Thoracic aorta (tissue), 2 donors: ENCODE measurements around the gene ZNF441. TPM values are rescaled to one million over a fixed set of nuclear protein-coding genes. Genes with fewer than 3 reads are reported as not detected.

Experiments
- ATAC-seq: fragments of 150-250 bp; one replicate; pipeline ENCODE4 v1.8.0; 2017; ENCODE audit warnings: low read depth; ENCODE audit not compliant: insufficient number of reproducible peaks, low FRiP score
- DNase-seq: peaks from one replicate; pipeline ENCODE4 v3.0.0-alpha.2; 2020; ENCODE audit warnings: low spot score
- H3K27ac ChIP-seq, 2 donors: fragments of 200-600 bp; sonication (generic); 1 replicate in 1 of 2; 2 replicates in 1 of 2; pipeline ENCODE4 v1.5.1; 2016; ENCODE audit warnings: mild to moderate bottlenecking in 2 of 2, moderate library complexity in 2 of 2
- H3K27me3 ChIP-seq: fragments of 200-600 bp; sonication (generic); replicated peaks from 2 replicates; pipeline ENCODE4 v1.6.0; 2016; ENCODE audit warnings: mild to moderate bottlenecking; ENCODE audit not compliant: insufficient read depth
- H3K36me3 ChIP-seq: fragments of 200-600 bp; sonication (generic); one replicate; pipeline ENCODE4 v1.5.1; 2016
- H3K4me1 ChIP-seq, 2 donors: fragments of 200-600 bp; sonication (generic); 1 replicate in 1 of 2; 2 replicates in 1 of 2; pipeline versions ENCODE4 v1.5.1 to v1.6.0; 2016; ENCODE audit warnings: low read depth in 2 of 2, mild to moderate bottlenecking in 1 of 2; ENCODE audit not compliant: control insufficient read depth in 1 of 2
- H3K4me3 ChIP-seq: fragments of 200-600 bp; sonication (generic); 2 replicates; pipeline ENCODE4 v1.5.1; 2016; ENCODE audit warnings: mild to moderate bottlenecking
- H3K9me3 ChIP-seq: fragments of 200-600 bp; sonication (generic); 2 replicates; pipeline ENCODE4 v1.5.1; 2016
- total RNA-seq, 2 donors: library from RNA; depleted of rRNA; stranded (reverse); fragments of >200 nt; gene quantifications; one replicate each; pipeline versions ENCODE4 v1.1.0 to v1.2.3, GENCODE V29; 2016
- TF ChIP-seq, protein P1 (sequence below): fragments of 200-600 bp; sonication (generic); IDR thresholded peaks from one replicate; pipeline ENCODE4 v1.5.1; 2019; ENCODE audit warnings: antibody characterized with exemption

Gene ZNF441
- total RNA-seq, 2 donors from 2014 or later = 12.1 to 16.5 TPM

GRCh38 chr19:11749751-11750150 lies 17.0 kb upstream of the ZNF441 start:
- peaks cover 19% of the 10 kb centered on the region for H3K9me3 ChIP-seq
- TF ChIP-seq, protein P1, sequence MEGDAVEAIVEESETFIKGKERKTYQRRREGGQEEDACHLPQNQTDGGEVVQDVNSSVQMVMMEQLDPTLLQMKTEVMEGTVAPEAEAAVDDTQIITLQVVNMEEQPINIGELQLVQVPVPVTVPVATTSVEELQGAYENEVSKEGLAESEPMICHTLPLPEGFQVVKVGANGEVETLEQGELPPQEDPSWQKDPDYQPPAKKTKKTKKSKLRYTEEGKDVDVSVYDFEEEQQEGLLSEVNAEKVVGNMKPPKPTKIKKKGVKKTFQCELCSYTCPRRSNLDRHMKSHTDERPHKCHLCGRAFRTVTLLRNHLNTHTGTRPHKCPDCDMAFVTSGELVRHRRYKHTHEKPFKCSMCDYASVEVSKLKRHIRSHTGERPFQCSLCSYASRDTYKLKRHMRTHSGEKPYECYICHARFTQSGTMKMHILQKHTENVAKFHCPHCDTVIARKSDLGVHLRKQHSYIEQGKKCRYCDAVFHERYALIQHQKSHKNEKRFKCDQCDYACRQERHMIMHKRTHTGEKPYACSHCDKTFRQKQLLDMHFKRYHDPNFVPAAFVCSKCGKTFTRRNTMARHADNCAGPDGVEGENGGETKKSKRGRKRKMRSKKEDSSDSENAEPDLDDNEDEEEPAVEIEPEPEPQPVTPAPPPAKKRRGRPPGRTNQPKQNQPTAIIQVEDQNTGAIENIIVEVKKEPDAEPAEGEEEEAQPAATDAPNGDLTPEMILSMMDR = no peak

GRCh38 chr19:11752244-11752736 lies 14.5 kb upstream of the ZNF441 start:
- TF ChIP-seq, protein P1 = no peak
- no peaks in the 10 kb centered on the region for H3K4me1 ChIP-seq
- H3K27ac ChIP-seq = no peak overlapping the region
- DNase-seq = no peak
- no peak for ATAC-seq
- no peaks in the 10 kb centered on the region for H3K27me3 ChIP-seq
- H3K9me3 ChIP-seq = peaks cover 19% of the 10 kb centered on the region
- no peaks in the 10 kb centered on the region for H3K36me3 ChIP-seq
- no peak overlapping the region for H3K4me3 ChIP-seq

More at GRCh38 chr19:11749751-11750150, 17.0 kb upstream of the ZNF441 start:
- H3K27me3 ChIP-seq = no peaks in the 10 kb centered on the region
- H3K4me3 ChIP-seq = no peak overlapping the region
- H3K4me1 ChIP-seq = no peaks in the 10 kb centered on the region
- no peaks in the 10 kb centered on the region for H3K36me3 ChIP-seq
- DNase-seq (no peak), ATAC-seq (no peak)
- no peak overlapping the region for H3K27ac ChIP-seq

DNA sequence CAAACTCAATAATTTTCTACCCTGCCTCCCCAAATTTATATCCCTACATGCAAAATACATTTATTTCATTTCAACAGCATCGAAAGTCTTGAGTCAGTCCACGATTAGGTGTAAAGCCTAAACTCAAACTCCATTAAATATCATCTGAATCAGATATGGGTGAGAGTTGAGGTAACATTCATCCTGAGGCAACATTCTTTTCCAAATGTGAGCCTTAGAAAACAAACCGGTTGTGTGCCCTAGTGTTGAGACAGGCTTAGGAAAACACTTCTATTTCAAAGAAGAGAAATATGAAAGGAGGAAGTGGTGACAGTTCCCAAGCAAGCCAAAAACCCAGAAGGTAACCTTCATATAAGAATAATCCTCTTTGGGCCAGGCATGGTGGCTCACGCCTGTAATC lies 12.1 kb upstream of the ZNF441 start:
- Histone ChIP-seq H3K27ac (no peak overlapping the region), H3K27me3 (no peaks in the 10 kb centered on the region), H3K36me3 (no peaks in the 10 kb centered on the region), H3K4me3 (no peak overlapping the region), H3K9me3 (peaks cover 12% of the 10 kb centered on the region), H3K4me1 (no peaks in the 10 kb centered on the region)
- ATAC-seq (no peak), DNase-seq (no peak)
- TF ChIP-seq, protein P1 = no peak

- ATAC-seq (no peak), DNase-seq (no peak)
- TF ChIP-seq, protein P1 = no peak
- Histone ChIP-seq H3K36me3 (no peaks in the 10 kb centered on the region), H3K4me3 (no peak overlapping the region), H3K9me3 (peaks cover 3% of the 10 kb centered on the region), H3K27ac (no peak overlapping the region), H3K4me1 (no peaks in the 10 kb centered on the region), H3K27me3 (no peaks in the 10 kb centered on the region)
Measured at GRCh38 chr19:11756965-11757364, 9.8 kb upstream of the ZNF441 start.

DNA sequence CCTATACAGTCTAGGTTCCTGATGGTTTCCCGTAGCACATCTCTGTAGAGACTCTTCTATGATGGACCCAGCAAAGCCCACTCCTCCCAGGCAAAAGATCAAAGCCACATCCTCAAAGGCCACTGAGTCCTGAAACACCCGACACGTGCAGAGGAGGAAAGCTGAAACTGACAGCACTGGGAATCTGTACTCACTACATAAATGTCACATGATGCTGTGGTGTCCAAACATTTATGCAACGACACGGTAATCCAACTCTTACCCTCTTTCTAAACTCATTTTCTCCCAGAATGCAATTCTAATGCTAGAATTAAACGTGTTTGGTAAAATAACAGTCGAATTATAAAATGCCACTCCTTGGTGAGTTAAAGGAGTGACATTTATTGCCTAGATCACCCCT lies 7.0 kb upstream of the ZNF441 start:
- no peak for ATAC-seq
- Histone ChIP-seq H3K4me3 (no peak overlapping the region), H3K27ac (no peak overlapping the region), H3K36me3 (no peaks in the 10 kb centered on the region), H3K9me3 (no peaks in the 10 kb centered on the region), H3K4me1 (no peaks in the 10 kb centered on the region), H3K27me3 (no peaks in the 10 kb centered on the region)
- DNase-seq = no peak
- TF ChIP-seq, protein P1 = no peak
